ENCODE results near the gene C11orf54.
A peak's percentile ranks its signal among the peaks of the same experiment; 100 is the strongest.
"Not testable (repeated sequence)": the region's sequence is repeated elsewhere in the genome, so short reads cannot be mapped to it uniquely, and the experiment has no call there.

The C11orf54 gene

GRCh38 chr11:93767018-93767417, 25.5 kb downstream of the C11orf54 start:
- no peak for DNase-seq

- no peak for DNase-seq
Measured at GRCh38 chr11:93770160-93770559, 28.7 kb downstream of the C11orf54 start.

GRCh38 chr11:93772123-93772522, 30.7 kb downstream of the C11orf54 start:
- DNase-seq = no peak

GRCh38 chr11:93773045-93773477, 31.6 kb downstream of the C11orf54 start:
- no peak for DNase-seq

- DNase-seq = no peak
Measured at GRCh38 chr11:93773601-93774200, 32.2 kb downstream of the C11orf54 start.

- DNase-seq = not testable (repeated sequence)
Measured at GRCh38 chr11:93774560-93774959, 33.1 kb downstream of the C11orf54 start.

GRCh38 chr11:93775289-93775688, 33.8 kb downstream of the C11orf54 start:
- DNase-seq = peak; percentile 31

- DNase-seq = no peak
Measured at GRCh38 chr11:93783362-93783761, 41.9 kb downstream of the C11orf54 start.

- no peak for DNase-seq
Measured at GRCh38 chr11:93783765-93784144, 42.3 kb downstream of the C11orf54 start.

GRCh38 chr11:93784145-93784934, 42.9 kb downstream of the C11orf54 start, which contains the start of gene MED17:
Gene MED17, plus strand, starts transcription at chr11:93784282. Its CDS starts 232 bp downstream, at chr11:93784514.
- DNase-seq = peak; percentile 94

- DNase-seq = peak; percentile 31
Measured at GRCh38 chr11:93784935-93785360, 43.5 kb downstream of the C11orf54 start.

GRCh38 chr11:93791493-93791892, 50.0 kb downstream of the C11orf54 start:
- DNase-seq = no peak

- no peak for DNase-seq
Measured at GRCh38 chr11:93796441-93797231, 55.2 kb downstream of the C11orf54 start.

GRCh38 chr11:93801366-93801765, 59.9 kb downstream of the C11orf54 start:
- no peak for DNase-seq

- DNase-seq = no peak
Measured at GRCh38 chr11:93804879-93805278, 63.4 kb downstream of the C11orf54 start.

- DNase-seq = no peak
Measured at GRCh38 chr11:93807980-93808379, 66.5 kb downstream of the C11orf54 start.

- DNase-seq = no peak
Measured at GRCh38 chr11:93813974-93814373, 72.5 kb downstream of the C11orf54 start.
